HG03135 (cell line): ENCODE measurements around the gene ANK3.

Experiments
- ATAC-seq: cut with Tn5 transposase; IDR thresholded peaks from one replicate; pipeline ENCODE4 v1.9.1; 2021; ENCODE audit warnings: mild to moderate bottlenecking, moderate library complexity; ENCODE audit not compliant: unreplicated experiment

The ANK3 gene

GRCh38 chr10:60380781-60381180, 8.9 kb downstream of the ANK3 start:
- no peak for ATAC-seq

DNA sequence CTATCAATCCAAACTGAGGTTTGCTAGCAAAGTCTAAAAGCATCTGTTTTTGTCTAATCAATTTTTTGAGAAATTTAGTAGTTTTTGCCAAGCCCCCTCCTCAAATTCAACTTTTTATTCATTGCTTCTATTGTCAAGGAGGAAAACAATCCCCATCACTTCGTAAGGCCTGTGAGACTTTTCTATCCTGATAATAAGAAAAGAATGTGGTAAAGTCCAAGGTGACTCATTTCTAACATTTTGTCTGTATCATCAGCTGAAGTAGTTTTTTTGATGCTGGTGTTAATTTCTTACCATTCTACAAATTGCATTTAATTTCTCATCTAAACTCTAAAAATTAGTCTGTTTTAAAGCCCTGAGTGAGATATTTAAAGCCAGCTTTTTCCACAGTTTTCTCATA, 11.7 kb downstream of the ANK3 start:
- ATAC-seq: no peak

DNA sequence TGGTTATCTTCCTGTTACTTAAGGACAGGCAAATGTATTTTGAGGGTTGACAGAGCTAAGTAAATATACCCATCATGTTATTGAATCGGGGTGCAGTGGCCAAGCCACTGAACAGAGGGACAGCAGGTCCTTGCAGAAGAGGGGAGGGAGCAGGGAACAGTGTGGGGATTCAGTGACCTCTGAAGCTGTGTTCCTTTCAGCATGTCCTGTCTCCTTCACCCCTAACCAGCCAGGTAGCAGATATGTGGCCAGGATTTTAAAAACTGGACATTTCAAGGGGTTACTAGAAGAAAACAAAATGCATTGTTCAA, 12.7 kb downstream of the ANK3 start:
- no peak for ATAC-seq

DNA sequence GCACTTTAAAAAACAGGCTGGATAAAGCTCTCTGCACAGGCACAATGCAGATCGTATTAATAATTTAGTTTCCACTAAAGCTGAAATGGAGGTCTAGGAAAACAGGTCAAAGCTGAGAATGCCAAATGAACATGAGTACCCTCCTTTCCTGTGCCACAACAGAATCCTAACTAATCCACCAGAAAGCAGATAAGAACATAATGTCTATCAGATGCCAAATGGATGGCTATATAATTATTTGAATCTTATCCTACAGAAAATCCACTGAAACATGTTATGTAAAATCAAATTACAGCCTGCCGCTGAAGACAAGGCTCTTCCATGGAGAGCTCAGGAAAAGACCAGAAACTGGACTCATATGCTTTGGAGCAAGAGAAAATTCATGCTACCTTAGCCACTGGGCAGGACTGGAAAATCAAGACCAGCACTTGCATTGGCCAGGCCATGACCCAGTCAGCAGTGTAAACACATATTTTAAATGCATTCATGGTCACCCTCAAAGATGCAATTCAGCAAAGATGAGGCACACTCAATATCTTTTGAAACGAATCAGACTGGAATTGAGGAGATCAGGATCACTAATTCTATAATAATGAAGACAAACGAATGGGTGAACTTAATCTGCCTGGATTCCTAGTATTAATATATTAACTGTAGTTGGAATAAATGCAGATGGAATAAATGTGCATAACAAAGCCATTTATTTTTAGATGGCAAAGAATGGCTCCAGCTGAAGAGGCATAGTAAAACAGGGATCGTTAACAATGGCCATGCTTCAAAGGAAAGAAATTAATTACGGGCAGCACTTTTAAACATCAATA, 13.2 kb downstream of the ANK3 start:
- ATAC-seq: no peak

GRCh38 chr10:60375293-60376004, 14.2 kb downstream of the ANK3 start:
- no peak for ATAC-seq

DNA sequence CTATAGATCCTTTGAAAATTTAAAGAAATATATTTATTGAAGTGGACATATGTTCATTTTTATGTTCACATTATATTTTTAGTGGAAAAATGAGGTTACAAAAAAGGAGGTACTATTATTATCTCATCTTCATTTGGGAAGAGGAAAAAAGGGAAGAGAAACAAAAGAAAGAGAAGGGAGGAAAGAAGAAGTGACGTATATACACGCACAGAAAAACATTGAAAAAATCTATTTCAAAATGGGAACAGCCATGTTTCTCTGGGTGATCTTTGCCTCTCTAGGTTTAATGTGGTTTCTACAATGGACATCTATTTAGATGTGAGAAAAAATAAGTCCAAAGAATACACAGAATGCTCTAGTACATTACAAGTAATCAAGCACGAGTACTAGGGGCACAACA, 14.8 kb downstream of the ANK3 start:
- ATAC-seq: no peak

- ATAC-seq: no peak
Measured at GRCh38 chr10:60372436-60372835, 17.2 kb downstream of the ANK3 start.

GRCh38 chr10:60369547-60369930, 20.1 kb downstream of the ANK3 start:
- ATAC-seq: no peak

DNA sequence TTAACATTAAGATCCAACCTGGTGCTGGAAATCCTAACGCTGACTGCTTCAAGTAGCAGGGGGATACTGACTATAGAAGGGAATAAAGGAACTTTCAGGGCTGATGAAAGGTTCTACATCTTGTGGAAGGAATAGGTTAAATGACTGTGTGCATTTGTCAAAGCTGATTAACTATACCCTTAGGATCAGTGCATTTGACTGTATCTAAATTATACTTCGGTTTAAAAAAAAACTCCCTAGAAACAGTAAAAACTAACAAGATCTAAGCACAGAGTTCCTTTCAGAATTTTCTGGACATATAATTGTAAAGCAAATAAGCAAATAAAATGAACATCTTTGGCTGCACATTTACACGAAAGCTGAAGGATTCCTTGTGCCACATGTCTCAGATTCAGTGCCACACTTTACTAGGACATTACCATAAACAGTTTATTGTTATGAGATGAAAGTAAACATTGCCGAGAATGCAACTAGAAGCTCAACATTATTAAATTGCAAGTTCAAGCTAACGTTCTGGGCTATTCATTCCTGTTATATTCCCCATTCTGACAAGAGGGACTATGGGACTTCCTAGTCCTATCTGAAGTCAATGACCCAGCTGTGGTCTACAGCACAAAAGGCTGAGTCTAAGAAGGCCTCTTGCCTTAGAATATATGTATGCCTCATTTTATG, 20.7 kb downstream of the ANK3 start:
- no peak for ATAC-seq

DNA sequence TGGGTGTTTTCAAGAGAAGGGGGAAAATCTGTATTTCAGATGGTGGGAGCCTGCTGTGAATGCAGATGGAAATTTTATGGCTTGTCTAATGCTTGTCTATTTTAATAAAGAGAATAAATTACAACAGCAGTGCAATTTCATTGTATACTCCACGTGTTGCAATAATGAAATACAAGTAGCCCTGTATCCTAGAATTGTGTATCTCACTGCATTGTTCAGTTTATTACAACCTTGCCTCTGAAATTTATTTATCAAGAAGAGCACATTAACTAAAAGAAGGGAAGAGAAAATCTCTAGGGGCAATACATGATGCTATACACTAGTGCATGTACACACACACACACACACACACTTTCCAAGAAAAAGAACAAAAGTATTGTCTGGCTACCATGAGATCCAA, 21.8 kb downstream of the ANK3 start:
- ATAC-seq: no peak

DNA sequence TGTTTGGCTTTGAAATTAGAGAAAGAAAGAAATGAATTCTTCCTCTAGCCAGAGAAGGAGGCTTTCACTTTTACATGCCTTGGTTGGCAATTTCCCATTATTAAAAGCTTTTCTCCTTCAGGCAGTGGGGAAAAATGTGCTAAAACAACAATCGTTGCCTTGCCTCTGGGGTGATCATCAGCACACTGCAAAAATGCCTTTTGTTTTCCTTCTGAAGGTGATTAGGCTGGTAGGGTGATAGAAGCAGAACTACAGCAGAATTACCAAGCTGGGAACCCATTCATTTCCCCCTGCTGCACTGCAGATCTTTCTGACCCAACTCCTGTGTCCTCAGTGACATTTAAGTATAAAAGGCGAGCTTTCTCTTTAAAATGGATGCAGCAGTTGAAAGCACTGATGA, 22.2 kb downstream of the ANK3 start:
- ATAC-seq: no peak

- ATAC-seq: no peak
Measured at GRCh38 chr10:60367024-60367423, 22.7 kb downstream of the ANK3 start.

- no peak for ATAC-seq
Measured at GRCh38 chr10:60363187-60363586, 26.5 kb downstream of the ANK3 start.

DNA sequence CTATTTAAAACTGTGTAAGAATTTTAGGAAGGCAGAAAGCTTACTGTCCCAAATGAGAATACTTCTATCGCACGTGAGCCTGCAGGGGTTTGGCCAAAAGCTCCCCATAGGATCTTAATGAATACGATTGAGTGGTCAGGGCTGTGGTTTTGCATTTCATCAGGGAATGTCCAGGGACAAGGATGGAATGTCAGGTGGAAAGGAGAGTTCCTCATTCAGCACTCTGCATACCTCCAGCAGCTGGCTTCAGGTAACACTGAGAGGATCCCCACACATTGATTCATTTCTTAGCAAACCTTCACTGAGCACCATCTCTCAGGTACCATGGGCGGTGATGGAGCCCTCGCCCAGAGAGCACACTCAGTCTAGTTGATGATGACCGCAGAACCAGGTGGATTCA, 27.2 kb downstream of the ANK3 start:
- no peak for ATAC-seq

GRCh38 chr10:60359066-60359465, 30.6 kb downstream of the ANK3 start:
- no peak for ATAC-seq

DNA sequence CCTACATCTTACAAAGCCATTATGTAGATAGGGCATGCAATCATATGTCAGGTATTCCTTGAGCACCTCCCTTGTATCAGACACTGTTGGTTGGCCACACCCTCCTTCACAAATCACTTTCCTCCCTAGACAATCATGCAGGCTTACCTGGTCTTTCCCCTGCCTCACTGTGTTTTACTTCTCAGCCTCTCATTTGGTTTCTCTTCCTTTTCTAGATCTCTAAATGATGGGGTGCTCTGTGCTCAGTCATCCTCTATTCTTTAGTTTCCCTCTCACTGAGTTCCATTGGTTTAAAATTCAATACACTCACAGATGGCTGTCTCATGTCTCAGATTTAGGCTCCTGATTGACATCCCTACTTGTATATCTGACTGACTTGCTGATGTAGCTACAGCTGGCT, 31.4 kb downstream of the ANK3 start:
- peak; percentile 92 for ATAC-seq

- ATAC-seq: no peak
Measured at GRCh38 chr10:60353519-60354258, 36.0 kb downstream of the ANK3 start.

GRCh38 chr10:60352105-60352504, 37.6 kb downstream of the ANK3 start:
- peak; percentile 58 for ATAC-seq

DNA sequence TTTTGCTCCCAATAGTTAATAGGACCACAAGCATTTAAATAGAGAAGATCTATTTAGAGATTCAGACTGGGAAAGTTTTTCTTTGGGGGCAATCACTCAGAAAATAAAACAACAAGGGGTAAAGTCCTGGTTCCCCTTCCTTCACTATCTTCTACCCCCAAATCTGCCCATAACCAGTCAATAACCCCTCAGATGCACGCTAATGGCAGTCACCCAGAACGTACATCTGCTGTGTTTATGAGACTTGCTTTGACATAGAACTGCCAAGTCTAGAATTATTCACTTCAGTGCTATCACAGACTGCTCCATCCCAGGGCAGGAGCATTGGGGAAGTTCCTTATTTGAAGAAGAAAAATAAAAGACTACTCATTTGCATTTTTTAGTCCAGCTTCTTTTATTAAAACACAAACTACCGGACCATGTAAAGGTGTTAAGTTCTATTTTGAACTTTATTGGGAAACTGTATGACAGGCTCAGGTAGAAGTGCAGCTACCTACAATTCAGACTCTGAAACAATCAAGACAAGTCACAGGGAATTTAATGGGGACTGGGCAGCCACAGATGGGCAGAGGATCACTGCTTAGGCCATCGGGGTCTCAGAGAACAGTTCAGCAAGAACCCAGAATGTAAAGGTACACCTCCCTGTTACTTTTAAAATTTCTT, 38.4 kb downstream of the ANK3 start:
- ATAC-seq: peak; percentile 51

DNA sequence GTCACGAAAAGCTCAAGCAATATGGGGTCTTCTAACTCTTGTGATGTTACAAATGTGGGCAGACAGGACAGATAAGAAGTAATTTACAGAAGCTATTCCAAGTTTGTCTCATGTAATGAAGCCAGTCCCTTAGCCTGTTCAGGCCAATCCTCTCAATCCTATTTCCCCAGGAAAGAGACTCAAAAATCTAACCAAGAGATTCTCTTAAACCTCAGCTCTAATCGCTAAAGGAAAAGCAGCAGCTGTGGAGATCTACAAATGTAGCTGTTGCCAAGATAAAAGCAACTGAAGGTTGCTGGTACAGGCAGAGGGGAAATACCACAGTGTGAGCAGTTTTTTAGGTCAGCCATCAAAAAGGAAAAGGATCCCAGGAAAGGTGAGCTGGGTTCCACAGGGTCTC, 39.3 kb downstream of the ANK3 start:
- ATAC-seq: no peak

GRCh38 chr10:60349426-60349825, 40.2 kb downstream of the ANK3 start:
- ATAC-seq: no peak
